GM21528 (cell line): ENCODE results near the gene TESMIN.

Source experiments
- ATAC-seq: cut with Tn5 transposase; IDR thresholded peaks from one replicate; pipeline ENCODE4 v1.9.1; 2021; ENCODE audit warnings: mild to moderate bottlenecking, moderate library complexity; ENCODE audit not compliant: unreplicated experiment, low FRiP score

Gene TESMIN, protein sequence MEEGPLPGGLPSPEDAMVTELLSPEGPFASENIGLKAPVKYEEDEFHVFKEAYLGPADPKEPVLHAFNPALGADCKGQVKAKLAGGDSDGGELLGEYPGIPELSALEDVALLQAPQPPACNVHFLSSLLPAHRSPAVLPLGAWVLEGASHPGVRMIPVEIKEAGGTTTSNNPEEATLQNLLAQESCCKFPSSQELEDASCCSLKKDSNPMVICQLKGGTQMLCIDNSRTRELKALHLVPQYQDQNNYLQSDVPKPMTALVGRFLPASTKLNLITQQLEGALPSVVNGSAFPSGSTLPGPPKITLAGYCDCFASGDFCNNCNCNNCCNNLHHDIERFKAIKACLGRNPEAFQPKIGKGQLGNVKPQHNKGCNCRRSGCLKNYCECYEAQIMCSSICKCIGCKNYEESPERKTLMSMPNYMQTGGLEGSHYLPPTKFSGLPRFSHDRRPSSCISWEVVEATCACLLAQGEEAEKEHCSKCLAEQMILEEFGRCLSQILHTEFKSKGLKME

DNA sequence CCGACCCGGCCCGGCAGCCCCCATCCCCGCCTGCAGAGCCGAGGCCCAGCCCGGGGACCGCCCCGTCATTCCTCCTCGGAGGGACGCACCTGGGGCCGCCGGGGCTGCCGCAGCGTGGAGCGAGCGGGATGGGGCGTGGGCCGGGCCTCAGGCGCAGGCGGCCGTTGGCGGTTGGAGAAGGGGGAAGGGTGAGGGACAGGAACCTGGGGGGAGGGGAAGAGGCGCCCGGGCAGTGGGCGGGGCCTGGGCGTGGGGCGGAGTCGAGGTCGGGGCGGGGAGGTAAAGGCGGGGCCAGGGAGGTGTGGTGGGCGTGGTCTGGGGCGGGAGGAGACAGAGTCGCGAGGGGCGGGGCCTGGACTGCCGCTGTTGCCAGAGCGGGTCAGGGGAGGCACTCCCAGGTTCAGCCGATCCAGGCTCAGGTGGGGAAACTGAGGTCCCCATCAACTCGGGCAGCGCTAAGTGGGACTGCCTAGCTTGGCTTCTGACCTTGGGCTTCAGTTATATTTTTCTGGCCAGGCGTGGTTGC, at the start of gene TESMIN:
Gene TESMIN (minus strand): TSS at position 190 of the 526 bp plus-strand sequence. CDS start 860 bp downstream, outside the sequence.
- no peak for ATAC-seq

DNA sequence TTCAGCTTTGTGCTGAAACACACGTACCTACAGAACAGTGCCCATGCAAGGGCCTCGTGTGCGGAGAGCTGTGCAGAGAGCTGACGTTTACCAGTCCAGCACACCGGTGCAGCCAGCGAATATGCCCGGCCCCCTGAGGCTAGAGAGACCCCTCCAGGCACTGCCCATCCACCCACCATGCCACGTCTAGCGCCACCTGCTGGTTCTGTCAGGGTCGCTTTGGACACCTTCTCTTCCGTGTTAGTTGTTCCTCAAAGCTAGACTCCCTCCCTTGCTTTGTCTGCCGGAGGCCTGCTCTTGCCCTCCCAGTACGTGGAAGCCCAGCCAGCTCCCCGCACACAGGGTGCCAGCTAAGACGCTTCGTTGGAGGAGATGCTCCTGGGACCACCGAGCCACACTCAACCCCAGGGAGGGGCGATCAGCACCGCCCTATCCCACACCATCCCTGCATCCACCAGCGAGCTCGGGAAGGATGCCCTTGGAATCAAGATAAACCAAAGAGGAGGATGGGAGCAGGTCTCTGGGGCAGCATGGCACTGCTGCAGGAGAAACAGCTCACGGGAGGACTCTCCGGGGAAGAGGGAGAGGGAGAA, 47.0 kb upstream of the TESMIN start:
- no peak for ATAC-seq

DNA sequence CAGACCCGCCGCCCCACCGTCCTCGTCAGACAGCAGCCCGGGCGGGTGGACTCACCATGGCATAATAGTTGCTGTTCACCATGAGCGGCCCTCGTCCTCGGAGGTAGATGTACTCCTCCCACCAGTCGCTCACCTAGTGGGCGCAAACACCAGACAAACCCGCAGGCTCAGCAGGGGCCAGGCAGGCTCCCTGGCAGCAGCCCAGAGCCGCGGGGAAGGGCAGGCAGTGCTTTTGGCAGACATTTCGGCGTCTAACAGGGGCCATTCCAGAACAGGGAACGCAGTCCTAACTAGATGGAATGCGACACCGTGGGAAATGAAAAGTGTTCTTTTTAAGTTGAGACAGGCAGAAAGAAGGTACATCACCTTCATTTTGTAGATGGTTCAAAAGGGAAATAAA, 45.5 kb upstream of the TESMIN start:
- ATAC-seq, result no peak

DNA sequence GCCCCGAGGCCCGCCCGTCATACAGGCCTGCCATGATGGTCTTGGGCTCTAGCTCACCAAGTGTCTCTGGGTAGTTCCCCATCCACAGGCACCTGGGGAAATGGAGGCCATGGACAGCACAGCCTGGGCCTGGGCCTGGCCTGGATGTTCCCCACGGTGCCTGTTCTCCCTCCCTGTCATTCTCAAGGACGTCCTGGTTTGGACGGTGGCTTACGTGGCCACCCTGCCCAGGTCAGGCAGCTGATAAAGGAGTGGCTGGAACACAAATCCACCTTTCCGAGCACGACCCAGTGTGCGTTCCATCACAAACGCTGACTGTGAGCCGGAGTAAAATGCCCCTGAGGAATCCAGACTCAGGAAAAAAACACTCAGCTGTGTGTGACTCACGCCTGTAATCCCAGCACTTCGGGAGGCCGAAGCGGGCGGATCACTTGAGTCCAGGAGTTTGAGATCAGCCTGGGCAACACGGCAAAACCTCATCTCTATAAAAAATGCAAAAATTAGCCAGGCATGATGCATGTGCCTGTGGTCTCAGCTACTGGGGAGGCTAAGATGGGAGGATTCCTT, 41.2 kb upstream of the TESMIN start:
- ATAC-seq, result no peak

DNA sequence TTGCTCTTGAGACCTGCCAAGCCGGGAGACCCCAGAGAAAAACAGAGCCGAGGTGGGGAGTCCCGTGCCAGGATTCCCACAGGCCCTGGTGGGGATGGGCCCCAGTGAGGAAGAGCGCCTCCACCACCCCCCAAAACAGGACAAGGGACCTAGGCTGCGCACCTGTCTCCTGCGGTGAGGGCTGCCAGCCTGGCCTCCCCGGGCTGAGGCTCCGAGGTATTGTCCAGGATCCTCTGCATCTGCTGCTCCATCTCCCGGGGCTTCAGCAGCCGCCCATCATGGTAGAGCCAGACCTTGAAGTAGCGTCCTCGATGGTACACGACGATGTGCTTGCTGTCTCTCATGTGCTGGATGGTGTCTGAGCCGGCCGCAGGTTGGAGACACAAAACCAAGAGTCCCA, 33.3 kb upstream of the TESMIN start:
- ATAC-seq, result no peak

DNA sequence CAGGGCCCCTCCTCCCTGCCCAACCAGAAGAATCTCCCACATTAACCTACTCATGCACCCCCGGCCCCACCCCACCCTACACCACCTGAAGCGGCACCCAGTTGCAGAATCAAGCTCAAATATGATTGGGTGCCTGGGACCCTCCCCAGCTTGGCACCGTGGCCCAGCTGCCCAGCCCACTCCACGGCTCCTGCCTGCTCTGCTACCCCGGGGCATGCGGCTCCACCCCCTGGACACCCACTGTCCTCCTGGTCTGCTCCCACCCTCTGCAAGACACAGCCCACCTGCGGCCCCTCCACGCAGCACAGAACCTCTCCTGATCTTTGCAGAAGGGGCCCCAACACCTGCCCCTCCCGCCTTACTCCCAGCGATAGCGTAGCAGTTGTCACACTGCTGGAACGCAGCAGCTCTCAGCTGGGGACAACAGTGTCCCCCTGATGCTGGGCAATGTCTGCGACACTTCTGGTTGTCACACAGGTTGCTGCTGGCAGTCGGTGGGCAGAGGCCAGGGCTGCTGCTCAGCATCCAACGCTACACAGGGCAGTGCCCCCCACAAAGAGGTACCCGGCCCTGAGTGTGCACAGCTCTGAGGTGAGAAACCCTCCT, 32.0 kb upstream of the TESMIN start:
- no peak for ATAC-seq

DNA sequence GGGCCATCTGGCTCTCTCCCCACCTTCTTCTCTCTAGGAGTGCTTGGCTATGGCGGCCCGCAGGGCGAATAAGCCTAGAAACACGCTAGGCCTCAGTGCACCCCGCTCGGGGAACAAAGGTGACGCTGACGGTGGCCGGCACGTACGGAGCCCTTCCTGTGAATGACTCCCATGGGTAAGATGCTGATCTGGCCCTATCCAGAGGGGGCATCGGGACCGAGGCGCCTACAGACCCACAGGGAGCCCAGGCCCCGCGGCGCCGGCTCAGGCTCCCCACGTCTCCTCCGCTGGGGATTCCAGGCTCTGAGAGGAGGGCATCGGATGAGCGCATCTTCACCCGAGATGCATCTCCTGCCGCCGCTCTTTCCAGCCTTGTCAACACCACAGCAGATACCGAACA, 31.4 kb upstream of the TESMIN start:
- ATAC-seq, result no peak

DNA sequence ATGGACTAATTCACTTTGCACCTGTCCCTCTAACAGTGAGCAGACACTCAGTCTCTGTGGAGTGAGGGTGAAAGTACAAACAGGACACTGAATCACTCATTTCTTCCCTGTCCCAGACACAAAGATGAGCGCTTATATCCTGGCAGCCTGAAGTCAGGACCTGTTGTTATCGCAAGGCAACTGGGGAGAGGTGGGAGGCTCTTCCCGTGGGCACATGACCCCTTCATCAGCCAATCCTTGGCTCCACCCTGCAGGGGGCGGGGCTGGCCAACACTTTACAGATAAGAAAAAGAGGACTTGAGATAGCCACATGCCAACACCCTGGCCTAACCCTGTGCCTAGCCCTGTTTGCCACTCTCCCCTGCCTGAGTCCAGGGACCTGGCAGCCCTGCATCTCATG, 29.5 kb upstream of the TESMIN start:
- ATAC-seq, result no peak

DNA sequence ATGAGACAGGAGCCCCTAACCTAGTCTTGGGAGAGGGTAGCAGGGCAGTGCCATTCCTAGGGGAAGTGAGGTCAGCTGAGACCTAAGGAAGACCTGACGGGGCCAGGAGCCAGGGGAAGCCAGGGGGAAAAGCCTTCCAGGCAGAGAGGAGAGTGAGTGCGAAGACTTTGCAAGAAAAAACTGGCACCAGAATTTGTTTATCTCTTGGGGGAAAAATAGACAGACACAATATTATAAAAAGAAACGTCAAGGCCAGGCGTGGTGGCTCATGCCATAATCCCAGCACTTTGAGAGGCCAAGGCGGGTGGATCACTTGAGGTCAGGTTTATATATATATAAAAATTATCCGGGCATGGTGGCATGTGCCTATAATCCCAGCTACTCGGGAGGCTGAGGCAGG, 26.9 kb upstream of the TESMIN start:
- ATAC-seq, result no peak

DNA sequence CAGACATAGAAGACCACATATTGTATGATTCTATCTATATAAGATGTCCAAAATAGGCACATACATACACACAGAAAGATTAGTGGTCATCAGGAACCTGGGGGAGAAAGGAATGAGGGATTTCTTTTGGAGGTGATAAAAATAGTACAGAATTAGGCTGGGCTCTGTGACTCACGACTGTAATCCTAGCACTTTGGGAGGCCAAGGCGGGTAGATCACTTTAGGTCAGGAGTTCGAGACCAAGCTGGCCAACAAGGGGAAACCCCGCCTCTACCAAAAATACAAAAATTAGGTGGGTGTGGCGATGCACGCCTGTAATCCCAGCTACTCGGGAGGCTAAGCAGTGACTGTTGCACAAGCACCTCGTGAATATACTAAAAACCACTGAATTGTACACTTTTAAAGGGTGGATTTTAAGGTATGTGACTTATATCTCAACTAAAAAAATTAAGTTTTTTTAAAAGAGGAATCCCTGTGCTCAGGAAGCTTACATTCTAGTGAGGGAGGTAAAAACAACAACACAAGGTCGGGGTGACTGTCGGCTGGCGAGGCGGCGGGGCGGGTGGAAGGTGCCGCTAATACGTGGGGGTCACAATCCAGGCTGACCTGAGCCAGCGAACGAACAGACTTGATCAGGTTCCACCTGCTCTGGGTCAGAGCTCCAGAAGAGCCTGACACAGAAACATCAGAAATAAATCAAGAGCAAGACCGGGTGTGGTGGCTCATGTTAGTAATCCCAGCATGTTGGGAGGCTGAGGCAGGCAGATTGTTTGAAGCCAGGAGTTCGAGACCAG, 25.3 kb upstream of the TESMIN start:
- no peak for ATAC-seq

DNA sequence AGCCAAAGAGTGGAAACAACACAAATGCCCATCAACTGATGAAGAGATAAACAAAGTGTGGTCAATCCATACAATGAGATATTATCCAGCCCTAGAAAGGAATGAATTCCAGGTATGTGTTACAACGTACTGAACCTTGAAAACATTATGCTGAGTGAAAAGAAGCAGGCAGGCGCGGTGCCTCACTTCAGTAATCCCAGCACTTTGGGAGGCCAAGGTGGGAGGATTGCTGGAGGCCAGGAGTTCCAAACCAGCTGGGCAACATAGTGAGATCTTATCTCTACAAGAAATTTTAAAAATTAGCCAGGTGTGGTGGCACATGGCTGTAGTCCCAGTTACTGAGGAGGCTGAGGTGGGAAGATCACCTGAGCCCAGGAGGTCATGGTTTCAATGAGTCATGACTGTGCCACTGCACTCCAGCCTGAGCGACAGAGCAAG, 24.6 kb upstream of the TESMIN start:
- no peak for ATAC-seq

DNA sequence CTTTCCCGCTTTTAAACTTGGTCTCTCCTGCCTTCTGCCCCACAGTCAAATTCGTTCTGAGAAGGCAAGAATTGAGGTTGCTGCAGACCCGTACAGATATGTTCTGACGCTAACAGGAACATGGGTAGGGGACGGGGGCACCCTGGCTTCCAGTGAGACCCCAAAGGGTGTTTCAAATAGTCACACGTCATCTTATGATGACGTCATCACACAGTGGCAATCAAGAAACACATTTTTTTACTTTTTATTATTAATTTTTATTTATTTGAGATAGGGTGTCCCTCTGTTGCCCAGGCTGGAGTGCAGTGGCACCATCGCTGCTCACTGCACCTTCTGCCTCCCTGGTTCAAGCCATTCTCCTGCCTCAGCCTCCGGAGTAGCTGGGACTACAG, 22.9 kb upstream of the TESMIN start:
- ATAC-seq, result no peak

DNA sequence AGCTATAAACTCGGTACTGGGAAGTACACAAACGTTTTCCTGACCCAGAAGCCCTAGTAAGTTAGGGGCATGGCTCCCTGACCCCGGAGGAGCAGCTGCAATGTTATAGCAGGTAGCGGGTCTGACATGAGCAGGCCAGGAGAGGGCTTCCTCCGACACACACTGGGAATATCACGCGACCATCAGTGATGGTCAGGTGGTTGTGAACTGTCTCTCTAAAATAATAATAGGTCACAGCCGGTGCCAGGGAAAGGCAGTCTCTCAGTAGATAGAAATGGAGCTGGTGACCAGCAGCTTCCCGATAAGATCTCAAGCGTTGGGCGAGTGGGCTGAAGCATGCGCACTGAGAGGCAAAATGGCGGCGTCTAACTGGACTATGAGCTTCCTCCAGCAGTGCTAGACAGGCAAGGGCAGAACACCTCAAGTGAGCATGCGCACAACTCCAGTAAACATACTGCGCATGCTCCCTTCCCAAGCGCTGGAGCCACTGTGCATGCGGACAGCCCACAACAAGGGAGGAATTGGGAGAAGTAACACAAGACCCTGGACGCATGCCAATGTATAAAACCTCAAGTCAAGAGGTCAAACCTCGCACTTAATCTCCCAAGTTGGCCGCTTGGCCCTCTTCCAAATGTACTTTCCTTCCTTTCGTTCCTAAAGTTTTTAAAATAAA, 22.3 kb upstream of the TESMIN start:
- no peak for ATAC-seq

DNA sequence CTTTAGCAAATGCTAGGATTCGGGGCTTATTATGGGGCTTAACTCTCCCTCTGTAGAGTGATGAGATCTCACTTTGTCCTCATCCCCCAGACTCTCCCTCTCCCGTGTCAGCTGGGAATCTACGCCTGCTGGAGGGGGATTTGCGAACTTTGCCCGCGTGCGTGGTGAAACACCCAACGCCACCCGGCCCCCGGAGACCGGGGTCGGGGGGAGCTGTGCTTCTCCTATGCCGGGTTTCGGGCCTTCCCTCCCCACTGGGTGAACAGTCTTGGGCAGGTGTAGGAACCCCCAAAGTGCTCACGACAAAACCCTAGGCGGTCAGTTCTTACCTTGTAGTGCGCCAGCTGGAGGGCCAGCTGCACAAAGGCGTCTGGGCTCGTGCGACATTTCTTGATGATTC, 21.6 kb upstream of the TESMIN start:
- no peak for ATAC-seq

DNA sequence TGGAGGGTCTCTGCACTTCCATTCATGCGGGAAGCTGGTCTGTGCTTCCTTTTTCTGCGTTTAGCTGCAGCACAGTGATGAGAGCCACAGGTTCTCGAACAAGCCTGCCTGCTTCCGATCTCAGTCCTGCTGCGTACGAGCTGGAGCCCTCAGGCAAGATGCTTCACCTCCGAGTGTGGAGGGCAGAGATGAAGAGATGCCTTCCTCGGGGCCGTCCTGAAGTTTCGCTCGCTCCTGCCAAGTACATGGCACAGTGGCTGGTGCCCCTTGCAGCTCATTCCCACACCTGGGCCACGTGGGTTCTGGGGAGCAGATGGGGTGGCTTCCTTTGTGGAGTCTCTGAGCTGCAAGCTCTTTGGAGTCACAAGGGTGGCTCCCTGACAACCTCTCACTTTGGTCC, 19.5 kb upstream of the TESMIN start:
- ATAC-seq, result no peak

DNA sequence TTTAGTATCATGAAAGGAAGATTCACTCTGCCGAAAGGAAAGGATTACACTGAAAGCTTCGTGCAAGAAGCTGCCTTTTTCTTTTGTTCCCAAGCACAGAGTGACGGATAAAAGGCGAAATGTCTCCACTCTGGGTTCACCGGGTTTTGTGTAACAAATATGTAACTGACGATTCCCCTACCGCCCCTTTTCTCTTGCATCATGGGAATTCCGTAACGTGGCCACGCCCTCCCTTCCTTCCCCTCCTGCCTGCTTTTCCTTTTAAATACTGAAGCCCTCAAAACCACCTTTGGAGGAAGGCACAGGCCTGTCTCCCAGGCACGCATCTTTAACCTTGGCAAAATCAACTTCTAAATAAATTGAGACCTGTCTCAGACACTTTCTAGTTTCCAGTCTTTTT, 16.4 kb upstream of the TESMIN start:
- no peak for ATAC-seq

DNA sequence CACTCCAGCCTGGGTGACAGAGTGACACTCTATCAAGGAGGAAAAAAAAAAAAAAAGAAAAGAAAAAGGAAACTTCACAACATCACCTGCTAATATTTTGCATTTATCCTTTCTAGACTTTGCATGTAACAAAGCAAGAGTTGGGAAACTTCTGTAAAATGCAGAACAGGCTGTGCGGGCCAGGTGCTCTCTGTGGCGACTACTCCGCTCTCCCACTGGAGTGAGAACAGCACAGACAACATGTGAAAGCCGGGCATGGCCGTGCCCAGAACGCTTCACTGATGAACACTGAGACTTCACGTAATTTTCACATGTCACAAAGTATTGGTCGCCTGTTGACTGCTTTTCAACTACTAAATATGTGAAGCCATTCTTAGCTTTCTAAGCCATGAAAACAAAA, 15.5 kb upstream of the TESMIN start:
- ATAC-seq, result no peak

DNA sequence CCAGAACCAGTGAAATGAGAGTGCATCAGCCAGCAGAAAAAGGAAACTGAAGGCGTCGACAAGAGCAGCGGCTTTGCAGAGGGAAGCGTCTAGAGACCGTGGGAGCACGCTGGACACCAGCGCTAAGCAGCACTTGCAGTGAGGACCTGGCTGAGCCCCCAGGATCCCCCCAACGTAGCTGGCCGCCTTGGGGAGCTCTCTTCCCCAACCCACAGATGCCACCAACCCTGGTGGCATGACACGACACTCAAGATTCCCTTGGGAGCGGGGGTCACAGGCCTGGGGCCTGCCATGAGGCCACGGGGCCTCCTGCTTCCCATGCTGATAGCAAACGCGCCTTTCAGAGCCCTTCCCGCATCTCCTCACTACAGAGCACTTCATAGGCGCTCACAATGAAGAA, 13.4 kb upstream of the TESMIN start:
- no peak for ATAC-seq

DNA sequence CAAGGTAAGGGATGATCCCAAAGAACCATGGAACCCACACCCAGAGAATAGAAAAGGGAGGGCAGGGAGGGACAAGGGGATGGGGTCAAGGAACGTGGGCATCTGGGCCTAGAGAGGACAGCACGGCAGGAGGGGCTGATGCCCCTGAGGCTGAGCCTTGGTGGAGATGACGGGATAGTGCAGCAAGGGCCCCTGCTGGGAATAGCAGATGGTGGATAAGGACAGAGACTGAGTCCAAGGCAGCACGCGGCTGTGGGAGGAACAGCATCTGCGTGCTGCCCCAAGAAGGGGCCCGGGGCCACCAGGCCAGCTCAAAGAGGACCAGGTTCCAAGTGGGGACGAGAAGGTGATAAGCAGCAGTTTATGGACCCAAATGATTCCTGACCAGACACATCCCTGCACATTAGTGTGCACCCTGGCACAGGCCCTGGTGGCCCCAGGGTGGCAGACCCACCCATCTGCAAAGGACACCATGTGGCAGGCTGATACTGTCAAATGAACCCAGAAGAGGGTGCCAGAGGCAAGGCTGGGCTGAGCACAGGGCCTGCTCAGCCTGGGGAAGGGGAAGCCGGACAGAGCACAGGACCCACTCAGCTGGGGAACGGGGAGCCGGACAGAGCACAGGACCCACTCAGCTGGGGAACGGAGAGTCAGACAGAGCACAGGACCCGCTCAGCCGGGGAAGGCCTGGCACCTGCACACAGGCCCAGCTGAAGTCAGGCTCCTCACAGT, 12.8 kb upstream of the TESMIN start:
- ATAC-seq, result no peak
